GM18951 (cell line): Measurements from ENCODE around the gene IVNS1ABP.
"Not testable (repeated sequence)": the region's sequence is repeated elsewhere in the genome, so short reads cannot be mapped to it uniquely, and the experiment has no call there.

Experiments used
- POLR2A ChIP-seq: IDR thresholded peaks from 4 replicates; pipeline ENCODE4 v1.6.1; 2011; ENCODE audit warnings: mild to moderate bottlenecking; ENCODE audit not compliant: insufficient read length, insufficient read depth; ENCODE audit errors: extremely low read depth
- in situ Hi-C: fragments of 300-500 bp; cut with MboI; formaldehyde crosslinking; loops from one replicate; pipeline ENCODE4 v1.12.0; 2022; ENCODE audit warnings: low sequenced_read_pairs, mixed read lengths, inconsistent platforms; ENCODE audit not compliant: unreplicated experiment

The IVNS1ABP gene

DNA sequence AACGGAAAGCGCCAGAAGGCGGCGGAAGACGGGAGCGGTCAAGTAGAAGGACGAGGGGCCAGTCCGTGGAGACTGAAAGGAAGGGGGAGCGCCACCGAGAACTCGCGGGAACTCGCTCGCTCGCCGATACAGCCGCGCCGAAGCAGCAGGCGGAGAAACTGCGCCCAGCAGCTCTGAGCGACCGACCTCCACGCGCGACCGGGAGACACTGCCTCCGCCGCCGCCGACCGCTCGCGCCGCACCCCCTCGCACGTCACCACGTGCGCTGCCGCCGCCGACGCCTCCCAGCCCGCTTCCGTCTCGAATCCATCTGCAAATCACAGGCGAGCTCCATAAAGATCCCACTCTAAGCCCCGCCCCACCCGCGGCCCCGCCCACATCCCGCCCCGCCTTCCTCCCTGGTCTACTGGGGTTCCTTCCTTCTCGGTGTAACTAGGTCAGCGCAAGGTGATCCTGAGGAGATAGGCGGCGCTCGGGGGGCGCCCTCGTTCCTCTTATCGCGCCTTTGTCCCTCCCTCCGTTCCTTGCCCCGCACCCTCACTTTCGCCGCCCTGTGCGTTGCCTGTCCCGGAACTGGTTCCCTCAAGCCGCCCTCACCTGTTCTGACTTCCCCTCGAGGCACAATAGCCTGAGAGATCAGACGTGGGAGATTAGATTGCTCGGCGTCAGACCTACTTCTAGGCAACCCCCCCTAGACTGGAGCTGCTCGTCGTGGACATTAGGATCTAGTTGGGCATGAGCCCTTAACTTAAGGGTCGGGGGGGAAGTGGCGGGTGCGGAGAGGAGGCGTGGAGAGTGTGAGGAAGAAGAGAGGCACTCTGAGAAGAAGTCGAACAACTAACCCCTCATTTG lies at the start of gene IVNS1ABP:
IVNS1ABP (minus strand) TSS at position 210 of the 852 bp plus-strand sequence. CDS start 7,750 bp downstream, outside the sequence.
- peak; percentile 97 for TF ChIP-seq POLR2A
- in situ Hi-C loops = loop anchor here (25.0 kb wide), 1 partner anchor 345 kb away; no protein-coding TSS in a partner anchor

DNA sequence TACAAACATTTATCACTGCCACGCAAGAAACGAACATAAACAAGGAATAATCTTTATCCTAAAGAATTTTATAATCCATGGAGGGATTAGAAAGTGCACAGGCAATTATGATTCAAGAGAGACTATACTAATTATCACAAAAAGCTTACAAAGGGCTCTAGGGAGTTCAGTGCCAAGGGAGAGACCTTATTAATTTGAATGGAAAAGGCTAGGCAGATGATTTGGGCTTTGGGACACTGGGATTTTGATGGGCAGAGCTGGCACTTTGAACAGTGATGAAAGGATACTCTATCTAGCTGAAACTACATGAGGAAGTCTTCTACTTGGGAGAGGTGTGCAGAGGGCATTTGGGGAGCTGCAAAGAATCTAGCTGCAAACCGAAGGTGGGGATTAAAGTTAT lies 48.9 kb upstream of the IVNS1ABP start:
- TF ChIP-seq POLR2A = no peak
- in situ Hi-C loops = no loop called here

DNA sequence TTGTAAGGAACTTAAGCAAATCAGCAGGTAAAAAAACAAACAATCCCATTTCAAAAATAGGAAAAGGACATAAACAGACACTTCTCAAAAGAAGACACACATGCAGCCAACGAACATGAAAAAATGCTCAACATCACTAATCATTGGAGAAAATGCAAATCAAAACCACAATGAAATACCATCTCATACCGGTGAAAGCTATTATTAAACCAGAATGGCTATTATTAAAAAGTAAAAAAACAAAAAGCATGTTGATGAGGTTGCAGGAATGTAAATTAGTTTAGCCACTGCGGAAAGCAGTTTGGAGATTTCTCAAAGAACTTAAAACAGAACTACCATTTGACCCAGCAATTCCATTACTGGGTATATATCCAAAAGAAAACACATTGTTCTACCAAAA lies 47.5 kb upstream of the IVNS1ABP start:
- in situ Hi-C loops = not testable (repeated sequence)

DNA sequence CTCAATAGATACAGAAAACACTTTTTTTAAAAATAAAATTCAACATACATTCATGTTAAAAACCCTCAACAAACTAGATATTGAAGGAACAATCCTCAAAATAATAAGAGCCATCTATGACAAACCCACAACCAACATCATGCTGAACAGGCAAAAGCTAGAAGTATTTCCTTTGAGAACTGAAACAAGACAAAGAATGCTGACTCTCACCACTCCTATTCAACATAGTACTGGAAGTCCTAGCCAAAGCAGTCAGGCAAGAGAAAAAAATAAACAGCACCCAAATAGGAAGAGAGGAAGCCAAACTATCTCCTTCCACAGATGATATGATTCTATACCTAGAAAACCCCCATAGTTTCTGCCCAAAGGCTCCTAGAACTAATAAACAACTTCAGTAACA lies 46.2 kb upstream of the IVNS1ABP start:
- in situ Hi-C loops = no loop called here
- no peak for TF ChIP-seq POLR2A

DNA sequence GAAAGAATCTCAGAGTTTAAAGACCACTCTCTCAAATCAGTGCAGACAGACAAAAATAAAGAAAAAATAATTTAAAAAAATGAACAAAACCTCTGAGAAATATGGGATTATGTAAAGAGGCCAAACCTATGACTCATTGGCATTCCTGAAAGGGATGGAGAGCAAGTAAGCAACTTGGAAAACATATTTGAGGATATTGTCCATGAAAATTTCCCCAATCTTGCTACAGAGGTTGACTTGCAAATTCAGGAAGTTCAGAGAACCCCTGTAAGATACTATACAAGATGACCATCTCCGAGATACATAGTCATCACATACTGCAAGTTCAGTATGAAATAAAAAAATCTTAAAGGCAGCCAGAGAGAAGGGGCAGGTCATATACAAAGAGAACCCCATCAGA lies 43.7 kb upstream of the IVNS1ABP start:
- in situ Hi-C loops = no loop called here
- TF ChIP-seq POLR2A = no peak

DNA sequence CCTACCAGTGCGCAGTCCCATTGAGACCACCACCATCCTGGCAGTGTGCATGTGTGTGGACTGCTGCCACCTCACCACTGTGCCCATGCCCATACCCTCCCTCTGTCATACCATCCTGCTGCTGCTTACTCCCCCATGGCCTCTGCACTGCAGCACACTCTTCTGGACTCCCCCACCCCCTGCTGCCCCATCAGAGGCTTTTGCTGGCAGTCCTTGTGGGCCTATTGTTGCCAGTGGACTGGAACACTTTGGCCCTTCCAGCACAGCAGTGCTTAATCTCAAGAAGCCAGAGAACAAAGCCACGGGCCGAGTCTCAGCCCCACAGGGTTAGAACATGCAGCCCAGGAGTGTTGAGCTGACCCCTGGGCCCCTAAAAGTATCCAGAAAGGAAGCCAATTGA lies 41.9 kb upstream of the IVNS1ABP start:
- no peak for TF ChIP-seq POLR2A
- in situ Hi-C loops = no loop called here

DNA sequence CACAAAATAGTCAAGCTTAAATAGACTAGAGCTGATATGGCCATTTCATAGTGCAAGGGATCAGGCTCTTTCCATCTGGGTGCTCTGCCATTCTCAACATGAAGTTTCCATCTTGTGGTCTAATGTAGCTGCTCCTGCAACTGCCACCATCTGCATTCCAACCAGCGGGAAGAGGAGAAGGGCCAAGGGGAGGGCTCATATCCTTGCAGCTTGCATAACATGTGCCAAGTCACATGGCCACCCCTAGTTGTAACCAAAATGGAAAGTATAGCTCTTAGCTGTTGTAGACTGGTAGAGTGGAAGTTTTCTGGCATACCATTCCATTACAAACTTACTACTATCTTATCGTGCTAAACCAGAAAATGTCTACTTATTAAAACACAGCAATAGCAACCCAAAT lies 38.9 kb upstream of the IVNS1ABP start:
- TF ChIP-seq POLR2A = no peak
- in situ Hi-C loops = no loop called here

DNA sequence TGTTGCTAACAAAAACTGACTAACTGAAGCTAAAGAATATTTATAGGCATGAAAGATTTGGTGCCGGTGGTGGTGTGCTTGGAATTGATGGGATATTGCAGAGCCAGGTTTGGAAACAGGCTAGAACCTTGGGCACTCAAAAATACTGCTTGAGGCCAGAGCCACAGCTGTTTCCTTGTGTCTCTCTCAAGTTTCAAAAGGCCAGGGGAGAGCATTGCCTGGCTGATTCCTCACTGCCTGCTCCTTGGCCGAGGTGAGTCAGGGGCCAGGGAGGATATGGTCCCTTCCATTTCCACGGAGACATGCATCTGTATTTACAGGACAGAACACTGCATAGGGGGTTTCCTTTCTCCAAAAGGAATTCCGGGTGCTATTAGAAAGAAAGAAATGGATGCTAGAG lies 36.1 kb upstream of the IVNS1ABP start:
- in situ Hi-C loops = no loop called here
- no peak for TF ChIP-seq POLR2A

DNA sequence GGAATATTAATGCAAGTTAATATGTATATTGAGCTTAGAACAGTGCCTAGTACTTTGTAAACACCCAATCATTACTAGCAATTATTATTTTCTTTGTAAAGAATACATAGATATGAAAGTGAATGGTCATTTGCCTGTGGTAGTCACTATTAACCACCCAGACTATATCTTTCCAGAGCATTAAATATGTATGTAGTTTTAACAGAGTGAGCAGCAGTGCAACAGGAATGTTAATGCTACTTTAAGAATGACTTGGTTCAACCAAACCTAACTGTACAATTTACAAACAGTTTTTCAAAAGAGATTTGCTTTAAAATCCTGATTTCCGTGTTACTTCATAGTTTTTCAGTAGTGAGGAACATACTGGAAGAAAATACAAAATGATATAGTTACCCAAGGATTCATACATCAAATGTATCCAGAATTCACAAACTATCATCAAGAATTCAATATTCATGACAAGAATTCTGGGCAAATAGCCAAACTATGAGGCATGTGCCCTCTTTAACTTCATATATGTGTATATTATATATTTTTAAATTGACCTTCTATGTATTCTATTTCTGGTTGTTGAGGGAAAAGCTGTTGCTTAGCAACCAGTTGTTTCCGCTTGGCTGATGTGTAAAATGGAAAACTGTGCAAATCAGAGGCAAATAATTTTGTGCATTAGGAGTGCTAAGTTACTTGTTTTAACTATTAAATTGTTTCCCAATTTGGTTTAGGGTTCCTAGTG lies 34.9 kb upstream of the IVNS1ABP start:
- in situ Hi-C loops = no loop called here
- TF ChIP-seq POLR2A = no peak

DNA sequence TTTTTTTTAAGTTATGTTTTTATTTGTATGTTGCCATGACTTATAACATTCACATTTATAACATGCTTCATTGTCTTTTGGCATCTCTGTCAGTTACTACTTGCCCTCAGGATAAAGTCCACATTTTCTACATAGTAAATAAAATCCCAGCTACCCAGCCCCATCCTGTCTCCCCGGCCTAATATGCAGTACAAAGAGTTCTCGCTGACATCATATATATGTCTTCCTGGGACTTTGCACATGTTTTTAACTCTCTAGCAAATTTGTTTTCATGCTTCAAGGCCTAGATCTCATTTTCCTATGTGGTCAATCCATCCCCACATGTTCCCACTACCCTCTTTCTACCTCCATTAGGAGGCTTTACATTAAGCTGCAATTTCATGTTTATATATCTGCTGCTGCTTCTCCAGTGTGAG lies 33.0 kb upstream of the IVNS1ABP start:
- TF ChIP-seq POLR2A = no peak
- in situ Hi-C loops = no loop called here

DNA sequence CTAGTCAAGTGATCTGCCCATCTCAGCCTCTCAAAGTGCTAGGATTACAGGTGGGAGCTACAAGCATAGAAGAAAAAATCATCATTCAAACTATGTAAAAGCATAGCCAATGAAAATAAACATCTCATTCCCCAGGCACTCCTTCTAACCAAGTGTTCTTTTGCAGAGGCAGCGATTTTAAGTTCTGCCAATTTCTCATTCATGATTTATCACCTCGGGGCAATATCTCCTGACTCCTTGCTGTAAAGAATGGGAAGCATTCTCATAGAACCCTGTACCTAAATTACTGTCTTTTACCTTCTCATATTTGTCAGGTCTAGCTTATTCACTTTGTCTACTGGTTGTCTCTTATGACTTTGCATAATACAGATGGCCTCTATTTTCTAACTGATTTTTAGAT lies 32.5 kb upstream of the IVNS1ABP start:
- in situ Hi-C loops = no loop called here
- no peak for TF ChIP-seq POLR2A

DNA sequence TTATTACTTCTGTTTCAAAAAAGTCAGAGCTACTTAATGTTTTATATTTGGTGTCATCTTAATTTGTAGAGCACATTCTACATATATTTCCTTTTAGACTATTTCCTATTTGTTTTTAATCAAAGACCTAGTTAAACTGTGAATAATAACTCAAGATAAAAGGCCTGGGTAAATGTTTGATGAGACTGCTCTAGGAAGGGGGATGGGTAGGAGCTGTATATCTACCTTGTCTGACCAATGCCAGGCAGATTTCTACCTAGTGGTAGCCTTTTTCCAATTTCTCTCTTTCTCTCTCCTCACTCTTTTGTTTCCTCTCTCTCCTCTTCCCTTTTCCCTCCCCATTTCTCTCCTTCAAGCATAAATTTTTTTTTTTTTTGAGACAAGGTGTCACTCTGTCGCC lies 31.9 kb upstream of the IVNS1ABP start:
- in situ Hi-C loops = no loop called here
- no peak for TF ChIP-seq POLR2A

DNA sequence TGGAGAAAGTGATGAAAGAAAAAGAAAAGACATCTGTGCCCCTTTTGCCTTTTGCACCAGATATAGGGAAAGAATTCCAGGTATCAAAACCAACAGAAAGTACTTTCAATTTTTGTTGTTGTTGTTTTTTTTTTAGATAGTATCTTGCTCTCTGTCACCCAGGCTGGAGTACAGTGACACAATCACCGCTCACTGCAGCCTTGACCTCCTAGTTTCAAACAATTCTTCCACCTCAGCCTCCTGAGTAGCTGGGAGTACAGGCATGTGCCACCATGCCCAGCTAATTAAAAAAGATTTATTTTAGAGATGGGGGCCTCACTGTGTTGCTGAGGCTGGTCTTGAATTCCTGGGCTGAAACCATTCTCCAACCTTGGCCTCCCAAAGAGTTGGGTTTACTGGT lies 31.3 kb upstream of the IVNS1ABP start:
- no peak for TF ChIP-seq POLR2A

More for the DNA sequence above, 31.3 kb upstream of the IVNS1ABP start:
- in situ Hi-C loops = no loop called here
